H1 (cell line): ENCODE data around the gene ELMOD1. TPM values are rescaled to one million over a fixed set of nuclear protein-coding genes. Genes with fewer than 3 reads are reported as not detected.

ENCODE experiments used
- CTCF ChIA-PET: fragments of 300-600 bp; sonication (Branson Sonifier 250); formaldehyde crosslinking; loops from one replicate; lab custom pipeline; 2021; ENCODE audit not compliant: partially characterized antibody; lab: Charles Lee
- POLR2A ChIA-PET: fragments of 300-600 bp; sonication (Branson Sonifier 250); formaldehyde crosslinking; loops from one replicate; lab custom pipeline; 2021; ENCODE audit warnings: inconsistent platforms; ENCODE audit not compliant: partially characterized antibody; lab: Charles Lee
- DNase-seq, 2 experiments: peaks; one replicate each; pipeline versions ENCODE4 v3.0.0 to v3.0.0-alpha.2; 2010 to 2022; ENCODE audit warnings: low spot score in 2 of 2, low read depth in 1 of 2, mixed read lengths in 1 of 2
- FAIRE-seq: peaks from 2 replicates; lab custom pipeline; 2011; peaks lifted over from hg19 to GRCh38; lab: Jason Lieb, UNC
- H2AFZ ChIP-seq: 2 replicates; pipeline ENCODE4 v1.8.1; 2012; ENCODE audit warnings: low read length, inconsistent platforms
- H2AK5ac ChIP-seq: 2 replicates; pipeline ENCODE4 v1.6.1; 2013; ENCODE audit warnings: low read depth, low read length
- H2BK120ac ChIP-seq: replicated peaks from 2 replicates; pipeline ENCODE3; 2013; ENCODE audit warnings: low read depth, low read length, inconsistent platforms
- H2BK12ac ChIP-seq: 2 replicates; pipeline ENCODE4 v1.6.1; 2013; ENCODE audit warnings: low read depth, low read length
- H2BK15ac ChIP-seq: 2 replicates; pipeline ENCODE4 v1.6.1; 2013; ENCODE audit warnings: low read length
- H2BK20ac ChIP-seq: 2 replicates; pipeline ENCODE4 v1.6.1; 2013; ENCODE audit warnings: low read length
- H2BK5ac ChIP-seq: 2 replicates; pipeline ENCODE4 v1.6.1; 2013; ENCODE audit warnings: low read depth, low read length
- H3K14ac ChIP-seq: 2 replicates; pipeline ENCODE4 v1.6.1; 2013; ENCODE audit warnings: inconsistent platforms; ENCODE audit not compliant: insufficient read length
- H3K18ac ChIP-seq: 2 replicates; pipeline ENCODE4 v1.6.1; 2013; ENCODE audit warnings: low read length; ENCODE audit errors: extremely low read depth
- H3K23ac ChIP-seq: 2 replicates; pipeline ENCODE4 v1.6.1; 2013; ENCODE audit warnings: inconsistent platforms; ENCODE audit not compliant: insufficient read length
- H3K23me2 ChIP-seq: 2 replicates; pipeline ENCODE4 v1.6.1; 2013; ENCODE audit warnings: low read depth, low read length
- H3K27ac ChIP-seq: 2 replicates; pipeline ENCODE4 v1.6.1; 2011; ENCODE audit warnings: low read depth, low read length, inconsistent platforms
- H3K27me3 ChIP-seq, 4 experiments: replicated peaks in 1 of 4; 1 replicate in 1 of 4; 2 replicates in 3 of 4; pipeline versions ENCODE4 v1.6.1 to v1.8.1; 2011 to 2013; ENCODE audit warnings: low read length in 3 of 4, mild to moderate bottlenecking in 3 of 4, inconsistent platforms in 2 of 4, mixed read lengths in 2 of 4, moderate library complexity in 1 of 4; ENCODE audit not compliant: control insufficient read depth in 3 of 4, insufficient read depth in 3 of 4; ENCODE audit errors: extremely low read depth in 1 of 4
- H3K36me3 ChIP-seq, 4 experiments: 2 replicates each; pipeline versions ENCODE4 v1.6.1 to v1.8.1; 2011 to 2013; ENCODE audit warnings: mild to moderate bottlenecking in 4 of 4, low read length in 3 of 4, moderate library complexity in 2 of 4, control low read depth in 1 of 4, inconsistent platforms in 1 of 4; ENCODE audit not compliant: insufficient read depth in 4 of 4, control insufficient read depth in 2 of 4
- H3K4ac ChIP-seq: replicated peaks from 2 replicates; pipeline ENCODE3; 2013; ENCODE audit warnings: low read length, low read depth, mixed read lengths, inconsistent platforms; ENCODE audit not compliant: insufficient read length
- H3K4me1 ChIP-seq, 4 experiments: replicated peaks in 1 of 4; 1 replicate in 1 of 4; 2 replicates in 3 of 4; pipeline versions ENCODE4 v1.6.1 to v1.8.1; 2011 to 2013; ENCODE audit warnings: low read length in 3 of 4, inconsistent platforms in 2 of 4, mixed read lengths in 1 of 4; ENCODE audit not compliant: insufficient read depth in 4 of 4, control insufficient read depth in 3 of 4
- H3K4me2 ChIP-seq, 2 experiments: 2 replicates each; pipeline versions ENCODE4 v1.6.1 to v1.8.1; 2011 to 2013; ENCODE audit warnings: low read depth in 2 of 2, low read length in 2 of 2, control low read depth in 1 of 2, inconsistent platforms in 1 of 2, mild to moderate bottlenecking in 1 of 2; ENCODE audit not compliant: insufficient read depth in 1 of 2
- H3K4me3 ChIP-seq, 4 experiments: fragments of 200-600, 300-600 bp in 1 of 4; sonication (generic), shearing (Covaris generic), sonication (Bioruptor Twin) in 1 of 4; 2 replicates each; pipeline versions ENCODE4 v1.5.1 to v1.8.1; 2011 to 2016; ENCODE audit warnings: low read length in 4 of 4, low read depth in 3 of 4, control low read depth in 2 of 4, inconsistent platforms in 2 of 4, mild to moderate bottlenecking in 2 of 4, mixed read lengths in 1 of 4, moderate library complexity in 1 of 4; ENCODE audit not compliant: insufficient read depth in 2 of 4; ENCODE audit errors: extremely low read depth in 1 of 4
- H3K56ac ChIP-seq: replicated peaks from 2 replicates; pipeline ENCODE3; 2013; ENCODE audit warnings: low read depth, mild to moderate bottlenecking, mixed read lengths, low read length, inconsistent platforms; ENCODE audit not compliant: insufficient read length
- H3K79me1 ChIP-seq: 2 replicates; pipeline ENCODE4 v1.6.1; 2013; ENCODE audit warnings: low read depth, low read length, control low read depth
- H3K79me2 ChIP-seq, 2 experiments: 2 replicates each; pipeline versions ENCODE4 v1.6.1 to v1.8.1; 2012 to 2013; ENCODE audit warnings: low read length in 2 of 2, mild to moderate bottlenecking in 2 of 2, inconsistent platforms in 1 of 2; ENCODE audit not compliant: insufficient read depth in 2 of 2, control insufficient read depth in 1 of 2
- H3K9ac ChIP-seq, 4 experiments: replicated peaks in 1 of 4; 1 replicate in 1 of 4; 2 replicates in 3 of 4; pipeline versions ENCODE4 v1.6.1 to v1.8.1; 2011 to 2013; ENCODE audit warnings: low read depth in 3 of 4, low read length in 3 of 4, control low read depth in 2 of 4, mild to moderate bottlenecking in 2 of 4, moderate library complexity in 2 of 4, inconsistent platforms in 1 of 4; ENCODE audit errors: extremely low read depth in 1 of 4
- H3K9me3 ChIP-seq, 2 experiments: 2 replicates each; pipeline versions ENCODE4 v1.6.1 to v1.8.1; 2012 to 2013; ENCODE audit warnings: mild to moderate bottlenecking in 2 of 2, moderate library complexity in 2 of 2, control low read depth in 1 of 2, inconsistent platforms in 1 of 2, low read depth in 1 of 2, low read length in 1 of 2, mixed read lengths in 1 of 2; ENCODE audit not compliant: insufficient read depth in 2 of 2
- H4K20me1 ChIP-seq, 2 experiments: replicated peaks in 1 of 2; 2 replicates each; pipeline versions ENCODE3 to v1.8.1; 2011 to 2013; ENCODE audit warnings: inconsistent platforms in 2 of 2, low read length in 2 of 2, mild to moderate bottlenecking in 1 of 2; ENCODE audit not compliant: insufficient read depth in 2 of 2, control insufficient read depth in 1 of 2
- H4K5ac ChIP-seq: 2 replicates; pipeline ENCODE4 v1.6.1; 2013; ENCODE audit warnings: low read length, low read depth, mixed read lengths, inconsistent platforms; ENCODE audit not compliant: insufficient read length
- H4K8ac ChIP-seq: 2 replicates; pipeline ENCODE4 v1.8.0; 2013; ENCODE audit warnings: mild to moderate bottlenecking, moderate library complexity, low read length, inconsistent platforms; ENCODE audit not compliant: insufficient read depth; ENCODE audit errors: extremely low read depth
- H4K91ac ChIP-seq: replicated peaks from 2 replicates; pipeline ENCODE3; 2013; ENCODE audit warnings: low read length, mixed read lengths, inconsistent platforms; ENCODE audit not compliant: insufficient read length
- CTBP2 ChIP-seq: IDR thresholded peaks from 2 replicates; pipeline ENCODE4 v1.7.0; 2011; ENCODE audit warnings: borderline replicate concordance, mild to moderate bottlenecking, moderate library complexity, mixed read lengths, low read length; ENCODE audit not compliant: insufficient read depth, insufficient read length
- WGBS, 2 experiments: shearing (Covaris generic) in 1 of 2; methylation state at CpG; one replicate each; pipeline versions ENCODE4 v1.1.6 to v1.1.7; 2013 to 2015; ENCODE audit warnings: low lambda C conversion rate in 2 of 2, mixed read lengths in 2 of 2, inconsistent platforms in 1 of 2, low coverage in 1 of 2, missing lambda C conversion rate in 1 of 2; ENCODE audit not compliant: insufficient replicate concordance in 2 of 2, insufficient coverage in 1 of 2, insufficient read length in 1 of 2; ENCODE audit errors: extremely low coverage in 1 of 2, missing lambda C conversion rate in 1 of 2; 5-methylcytosine and 5-hydroxymethylcytosine counted together
- polyA plus RNA-seq, 7 experiments: library from polyadenylated mRNA; depleted of rRNA in 3 of 7; stranded (reverse) in 5 of 7; unstranded in 2 of 7; fragments of >200 nt in 5 of 7; fragments of 200-250 nt in 2 of 7; gene quantifications; 1 replicate in 5 of 7; 2 replicates in 1 of 7; 4 replicates in 1 of 7; pipeline versions ENCODE4 v1.2.1 to v1.2.3, GENCODE V29; 2011 to 2013; ENCODE audit warnings: missing spikeins in 2 of 7, mixed read lengths in 2 of 7
- total RNA-seq: library from RNA; stranded (reverse); fragmentation: NEBNext Ultra II Directional; extraction: Animal tissue kit (Norgen Biotek cat#: 25700); gene quantifications from 2 replicates; pipeline ENCODE4 v1.2.1, GENCODE V29; 2021
- TF ChIP-seq, protein P1 (sequence below): IDR thresholded peaks from 2 replicates; pipeline ENCODE4 v1.6.1; 2012; ENCODE audit warnings: inconsistent platforms
- TF ChIP-seq, protein P2 (sequence below): IDR thresholded peaks from 2 replicates; pipeline ENCODE4 v1.6.1; 2011; ENCODE audit warnings: low read depth, mild to moderate bottlenecking, low read length; ENCODE audit not compliant: insufficient read depth

The ELMOD1 gene
- total and polyA plus RNA-seq, 2 of the 8 experiments (the other 6 are each of a cell fraction or from before 2014, with no cell fraction given) = 0.47 to 1.6 TPM

DNA sequence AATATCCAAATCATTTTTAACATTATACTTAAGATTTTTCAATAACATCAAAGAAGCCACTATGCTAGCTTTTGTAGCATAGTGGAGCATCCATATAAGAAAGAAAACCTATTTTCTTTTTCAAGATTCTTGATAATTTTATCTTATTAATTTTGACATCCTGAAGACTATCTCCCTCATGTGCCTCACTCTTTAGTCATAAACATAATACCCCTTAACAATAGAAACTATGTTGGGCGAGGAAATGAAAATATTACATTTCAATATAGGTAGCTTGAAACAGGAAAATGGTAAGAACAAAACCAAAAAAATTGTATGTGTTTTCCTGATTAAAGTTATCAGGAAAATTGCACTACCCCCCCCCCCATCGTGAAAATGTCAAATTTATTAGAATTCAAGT, 40.1 kb downstream of the ELMOD1 start:
- H2BK120ac ChIP-seq = no peak overlapping the region
- H3K14ac ChIP-seq = no peak overlapping the region
- no peak overlapping the region for H2AFZ ChIP-seq
- H4K5ac ChIP-seq = no peak overlapping the region
- H2BK12ac ChIP-seq = no peak overlapping the region
- H3K9ac ChIP-seq = no peak overlapping the region
- no peaks in the 10 kb centered on the region for H3K9me3 ChIP-seq
- no peak overlapping the region for H2BK15ac ChIP-seq
- DNase-seq = no peak
- H3K27ac ChIP-seq = no peak overlapping the region
- WGBS, 2 experiments = 94% methylated on average over 2 of the region's 2 CpGs; no CpG with 5 or more reads in 1 of the 2 experiments
- no peak overlapping the region for H2AK5ac ChIP-seq
- no peaks in the 10 kb centered on the region for H3K79me1 ChIP-seq
- no peaks in the 10 kb centered on the region for H3K23me2 ChIP-seq
- CTCF ChIA-PET = interaction anchor here (0.6 to 2.2 kb wide), 8 partner anchors 20 to 1010 kb away, joined by 3 to 7 read pairs (median 3); no protein-coding TSS in a partner anchor
- no peak overlapping the region for H4K8ac ChIP-seq
- H3K4ac ChIP-seq = no peak overlapping the region
- H3K4me1 ChIP-seq = no peaks in the 10 kb centered on the region; a peak in 2 of 7 replicates
- no peak overlapping the region for H4K91ac ChIP-seq
- H2BK5ac ChIP-seq = no peak overlapping the region
- no peak overlapping the region for H2BK20ac ChIP-seq
- H3K4me2 ChIP-seq = no peak overlapping the region
- no peaks in the 10 kb centered on the region for H4K20me1 ChIP-seq
- no peak overlapping the region for H3K18ac ChIP-seq
- no peak overlapping the region for H3K4me3 ChIP-seq
- no peak overlapping the region for H3K23ac ChIP-seq
- no peaks in the 10 kb centered on the region for H3K36me3 ChIP-seq
- TF ChIP-seq CTBP2 = no peak
- TF ChIP-seq, protein P1, sequence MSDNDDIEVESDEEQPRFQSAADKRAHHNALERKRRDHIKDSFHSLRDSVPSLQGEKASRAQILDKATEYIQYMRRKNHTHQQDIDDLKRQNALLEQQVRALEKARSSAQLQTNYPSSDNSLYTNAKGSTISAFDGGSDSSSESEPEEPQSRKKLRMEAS = no peak
- TF ChIP-seq, protein P2, sequence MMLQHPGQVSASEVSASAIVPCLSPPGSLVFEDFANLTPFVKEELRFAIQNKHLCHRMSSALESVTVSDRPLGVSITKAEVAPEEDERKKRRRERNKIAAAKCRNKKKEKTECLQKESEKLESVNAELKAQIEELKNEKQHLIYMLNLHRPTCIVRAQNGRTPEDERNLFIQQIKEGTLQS = no peak
- POLR2A ChIA-PET = no interaction called here
- no peaks in the 10 kb centered on the region for H3K79me2 ChIP-seq
- H3K56ac ChIP-seq = no peak overlapping the region
- FAIRE-seq = no peak
- no peaks in the 10 kb centered on the region for H3K27me3 ChIP-seq
